Thyroid gland (tissue), 4 donors: ENCODE results near the gene FMNL3.

ENCODE experiments used
- POLR2A ChIP-seq, 2 donors: fragments of 450-650 bp; IDR thresholded peaks; one replicate each; pipeline ENCODE4 v1.6.1; 2017; ENCODE audit warnings: antibody characterized with exemption in 2 of 2, mild to moderate bottlenecking in 2 of 2, moderate library complexity in 1 of 2
- TF ChIP-seq, protein P1 (sequence below), 6 experiments: fragments of 200-600 bp in 3 of 6; fragments of 450-650 bp in 3 of 6; sonication (generic) in 3 of 6; IDR thresholded peaks; one replicate each; pipeline ENCODE4 v1.5.1; 2016 to 2019; ENCODE audit warnings: antibody characterized with exemption in 6 of 6, mild to moderate bottlenecking in 2 of 6, inconsistent platforms in 1 of 6, moderate library complexity in 1 of 6

DNA sequence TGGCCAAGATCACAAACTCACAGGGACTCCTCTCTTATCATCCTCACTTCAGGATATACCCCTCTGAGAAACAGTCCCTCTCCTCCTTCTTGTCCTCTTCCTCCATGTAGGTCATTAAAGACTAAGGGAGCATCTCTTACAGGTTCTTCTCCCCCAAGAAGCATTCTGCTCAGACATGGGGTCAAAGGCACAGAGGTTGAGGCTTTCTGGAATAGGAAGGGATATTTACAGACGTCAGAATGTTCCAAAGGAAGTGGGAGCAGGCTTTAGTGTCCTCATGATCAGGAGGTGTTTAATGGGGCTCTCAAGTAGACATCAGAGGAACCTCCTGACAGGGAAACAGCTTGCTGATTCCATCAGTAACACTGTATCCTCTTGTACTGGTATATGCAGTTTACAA is 47.5 kb downstream of the FMNL3 start:
- TF ChIP-seq, protein P1, sequence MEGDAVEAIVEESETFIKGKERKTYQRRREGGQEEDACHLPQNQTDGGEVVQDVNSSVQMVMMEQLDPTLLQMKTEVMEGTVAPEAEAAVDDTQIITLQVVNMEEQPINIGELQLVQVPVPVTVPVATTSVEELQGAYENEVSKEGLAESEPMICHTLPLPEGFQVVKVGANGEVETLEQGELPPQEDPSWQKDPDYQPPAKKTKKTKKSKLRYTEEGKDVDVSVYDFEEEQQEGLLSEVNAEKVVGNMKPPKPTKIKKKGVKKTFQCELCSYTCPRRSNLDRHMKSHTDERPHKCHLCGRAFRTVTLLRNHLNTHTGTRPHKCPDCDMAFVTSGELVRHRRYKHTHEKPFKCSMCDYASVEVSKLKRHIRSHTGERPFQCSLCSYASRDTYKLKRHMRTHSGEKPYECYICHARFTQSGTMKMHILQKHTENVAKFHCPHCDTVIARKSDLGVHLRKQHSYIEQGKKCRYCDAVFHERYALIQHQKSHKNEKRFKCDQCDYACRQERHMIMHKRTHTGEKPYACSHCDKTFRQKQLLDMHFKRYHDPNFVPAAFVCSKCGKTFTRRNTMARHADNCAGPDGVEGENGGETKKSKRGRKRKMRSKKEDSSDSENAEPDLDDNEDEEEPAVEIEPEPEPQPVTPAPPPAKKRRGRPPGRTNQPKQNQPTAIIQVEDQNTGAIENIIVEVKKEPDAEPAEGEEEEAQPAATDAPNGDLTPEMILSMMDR (IDR thresholded peaks at IDR 0.05): no peak
- no peak for TF ChIP-seq POLR2A (IDR thresholded peaks at IDR 0.05)
